ENCODE data around the gene TASOR2. TPM values are rescaled to one million over a fixed set of nuclear protein-coding genes. Genes with fewer than 3 reads are reported as not detected.

The TASOR2 gene
- total and polyA plus RNA-seq, 9 of the 15 experiments (the other 6 are each of a cell fraction or from before 2014, with no cell fraction given) = 12.7 to 75.3 (median 52.3) TPM

DNA sequence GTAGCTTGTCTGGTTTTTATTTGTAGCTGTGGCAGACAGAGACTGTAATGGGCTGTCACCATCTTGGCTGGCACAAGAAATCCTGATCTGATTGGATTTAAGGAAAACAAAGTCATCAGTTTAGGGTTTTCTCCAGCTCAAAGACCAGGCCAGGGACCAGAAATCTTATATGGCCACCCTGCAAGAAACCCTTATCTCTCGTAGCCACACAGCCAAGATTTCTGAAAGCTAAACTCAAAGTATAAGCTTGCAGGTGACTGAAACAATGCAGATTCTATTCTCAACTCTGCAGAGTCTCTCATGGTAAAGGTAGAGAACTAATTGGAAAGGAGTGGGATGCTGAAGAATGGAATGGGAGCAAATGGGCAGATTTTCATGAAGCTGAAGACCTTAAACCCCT is 15.0 kb upstream of the TASOR2 start (continued):
- TF ChIP-seq MBD2 (IDR thresholded peaks at IDR 0.05; ENCODE audit: borderline replicate concordance, low read depth) (no peak), SMAD1 (IDR thresholded peaks at IDR 0.05; ENCODE audit: low read depth, low read length, partially characterized antibody) (no peak), SMARCA4 (IDR thresholded peaks at IDR 0.05) (0 out of 2 replicates have a peak, but pooled peaks have one; percentile 21), CBFA2T2 (conservative IDR thresholded peaks at IDR 0.05) (peak; percentile 60), GATAD2B (IDR thresholded peaks at IDR 0.05; ENCODE audit: borderline replicate concordance) (no peak), KDM1A (IDR thresholded peaks at IDR 0.05) (peak; percentile 86 to 91), MTA2 (IDR thresholded peaks at IDR 0.05; ENCODE audit: low read depth) (0 out of 2 replicates have a peak, but pooled peaks have one; percentile 40), CCNT2 (IDR thresholded peaks at IDR 0.05; ENCODE audit: borderline replicate concordance, extremely low read depth, insufficient read length, low read depth, low read length) (no peak)
- TF ChIP-seq, protein P1, sequence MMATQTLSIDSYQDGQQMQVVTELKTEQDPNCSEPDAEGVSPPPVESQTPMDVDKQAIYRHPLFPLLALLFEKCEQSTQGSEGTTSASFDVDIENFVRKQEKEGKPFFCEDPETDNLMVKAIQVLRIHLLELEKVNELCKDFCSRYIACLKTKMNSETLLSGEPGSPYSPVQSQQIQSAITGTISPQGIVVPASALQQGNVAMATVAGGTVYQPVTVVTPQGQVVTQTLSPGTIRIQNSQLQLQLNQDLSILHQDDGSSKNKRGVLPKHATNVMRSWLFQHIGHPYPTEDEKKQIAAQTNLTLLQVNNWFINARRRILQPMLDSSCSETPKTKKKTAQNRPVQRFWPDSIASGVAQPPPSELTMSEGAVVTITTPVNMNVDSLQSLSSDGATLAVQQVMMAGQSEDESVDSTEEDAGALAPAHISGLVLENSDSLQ (IDR thresholded peaks at IDR 0.05) = no peak

DNA sequence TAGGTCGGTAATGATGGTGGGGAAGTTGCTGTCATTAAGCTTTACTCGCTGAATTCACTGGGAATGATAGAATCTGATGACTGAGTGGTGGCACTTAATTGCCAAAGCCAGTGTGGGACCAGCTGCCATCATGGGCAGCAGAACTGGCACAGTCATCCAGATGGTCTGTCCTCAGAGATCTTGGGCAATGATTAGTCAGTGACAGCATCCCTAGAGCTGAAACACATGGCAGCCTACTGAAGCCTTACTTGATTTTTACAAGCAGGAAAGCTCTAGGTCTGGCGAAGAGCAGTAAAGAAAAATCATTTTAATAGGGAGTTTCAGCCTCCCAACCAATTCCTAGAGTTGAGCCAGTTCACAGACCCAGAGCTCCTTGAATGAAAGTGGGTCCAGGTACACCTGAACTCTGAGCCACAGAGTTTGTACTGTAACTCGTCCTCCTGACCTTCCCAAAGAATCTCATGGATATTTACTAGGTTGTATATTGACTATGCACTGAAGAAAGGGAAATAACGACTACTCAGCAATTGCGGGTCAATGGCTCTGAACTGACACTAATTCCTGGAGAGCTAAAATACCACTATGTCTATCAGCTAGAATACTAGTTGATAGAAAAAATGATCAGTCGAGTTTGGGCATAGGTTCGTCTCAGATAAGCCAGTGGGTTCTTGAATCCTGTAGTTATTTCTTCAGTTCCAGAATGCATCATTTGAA is 13.8 kb upstream of the TASOR2 start:
- 17% methylated on average over 8 of the region's 8 CpGs for WGBS (ENCODE audit: insufficient coverage, low coverage, missing lambda C conversion rate)
- peaks cover 5 to 10% of the 10 kb centered on the region in 2 experiments; a peak in 4 of 5 replicates for H3K4me1 ChIP-seq (replicated peaks in 1 of 2; ENCODE audit: control insufficient read depth in 2 of 2, insufficient read depth in 2 of 2, low read length in 2 of 2)
- no peak overlapping the region for H2AFZ ChIP-seq (ENCODE audit: low read depth, low read length)
- H3K9me3 ChIP-seq (replicated peaks; ENCODE audit: control insufficient read depth, insufficient read depth, low read depth, low read length) = peaks cover 3% of the 10 kb centered on the region; the same call in 1 of the 2 replicates
- BruUV-seq (replicated peaks) = no TSS peak
- POLR2A ChIA-PET = interaction anchor here (1.6 kb wide), 1 partner anchor 226 kb away, joined by 4 read pairs; no protein-coding TSS in a partner anchor
- H3K4me3 ChIP-seq = no peak overlapping the region
- H3K36me3 ChIP-seq (ENCODE audit: control insufficient read depth, insufficient read depth, low read length) = no peaks in the 10 kb centered on the region
- CTCF ChIA-PET (ENCODE audit: low intra/inter-chr PET ratio) = no interaction called here
- intact Hi-C loops (cut with micrococcal nuclease) = no loop called here
- TF ChIP-seq C11orf30 (IDR thresholded peaks at IDR 0.05; ENCODE audit: low read depth) (peak; percentile 41; the same call in 1 of the 2 replicates), ZNF316 (IDR thresholded peaks at IDR 0.05) (peak; percentile 63), NFATC3 (IDR thresholded peaks at IDR 0.05) (no peak)
- peaks cover 10% of the 10 kb centered on the region; the same call in 2 of the 3 replicates for H3K79me2 ChIP-seq (ENCODE audit: control insufficient read depth, insufficient read depth, low read length)
- ATAC-seq (no peak), DNase-seq (ENCODE audit: extremely low read depth in 1 of 4, low spot score in 3 of 4) (no peak), FAIRE-seq (no peak)
- H3K9ac ChIP-seq (ENCODE audit: insufficient read depth in 1 of 2, low read depth in 2 of 2, low read length in 2 of 2) = no peak overlapping the region
- H3K27me3 ChIP-seq (ENCODE audit: control insufficient read depth in 2 of 2, insufficient read depth in 2 of 2, low read length in 2 of 2) = no peaks in the 10 kb centered on the region; a peak in 1 of 5 replicates
- H3K9me1 ChIP-seq (ENCODE audit: control insufficient read depth, insufficient read depth, low read length) = no peaks in the 10 kb centered on the region
- no peak overlapping the region for H3K4me2 ChIP-seq (ENCODE audit: insufficient read depth, low read length)
- in situ Hi-C loops (cut with MboI) = no loop called here
- no peak overlapping the region for H3K27ac ChIP-seq (ENCODE audit: extremely low read depth, low read depth, low read length)
- H4K20me1 ChIP-seq (replicated peaks; ENCODE audit: control insufficient read depth, insufficient read depth, low read length) = no peaks in the 10 kb centered on the region

Measured in K562 (cell line).